NCI-H187 (cell line): ENCODE measurements around the gene ZBTB5.
A peak's percentile ranks its signal among the peaks of the same experiment; 100 is the strongest.

Source experiments
- DNase-seq, 2 experiments: peaks; one replicate each; lab custom pipeline; 2025; lab: John Stamatoyannopoulos, UW

The ZBTB5 gene

GRCh38 chr9:37424204-37424685 is 41.0 kb downstream of the ZBTB5 start:
- no peak for DNase-seq

GRCh38 chr9:37423508-37423907 is 41.7 kb downstream of the ZBTB5 start:
- DNase-seq = no peak

- peak; percentile 11 to 60 for DNase-seq
These were observed 42.8 kb downstream of the ZBTB5 start, which contains the start of gene GRHPR for GRCh38 chr9:37422289-37423104. Gene GRHPR (plus strand): TSS chr9:37422696. CDS start chr9:37422751, 55 bp downstream.

- DNase-seq = no peak
These were observed 43.3 kb downstream of the ZBTB5 start for GRCh38 chr9:37421914-37422288.

- no peak for DNase-seq
These were observed 44.7 kb downstream of the ZBTB5 start for GRCh38 chr9:37420271-37421215.

GRCh38 chr9:37419204-37419603 is 46.0 kb downstream of the ZBTB5 start:
- DNase-seq = no peak

- DNase-seq = no peak
These were observed 47.2 kb downstream of the ZBTB5 start for GRCh38 chr9:37417857-37418618.

GRCh38 chr9:37417252-37417803 is 47.9 kb downstream of the ZBTB5 start:
- DNase-seq = no peak

- peak; percentile 2 to 3 for DNase-seq
These were observed 50.1 kb downstream of the ZBTB5 start for GRCh38 chr9:37415011-37415719.

- DNase-seq = no peak
These were observed 50.7 kb downstream of the ZBTB5 start for GRCh38 chr9:37414503-37414943.

GRCh38 chr9:37413311-37413710 is 51.9 kb downstream of the ZBTB5 start:
- DNase-seq = no peak

GRCh38 chr9:37412431-37413151 is 52.7 kb downstream of the ZBTB5 start:
- no peak for DNase-seq

- DNase-seq = no peak
These were observed 54.1 kb downstream of the ZBTB5 start for GRCh38 chr9:37410969-37411785.

- DNase-seq = no peak
These were observed 54.8 kb downstream of the ZBTB5 start for GRCh38 chr9:37410354-37410861.

- DNase-seq = no peak
These were observed 56.1 kb downstream of the ZBTB5 start for GRCh38 chr9:37408933-37409710.

- DNase-seq = no peak
These were observed 57.8 kb downstream of the ZBTB5 start for GRCh38 chr9:37407468-37407867.

- no peak for DNase-seq
These were observed 58.4 kb downstream of the ZBTB5 start for GRCh38 chr9:37406603-37407401.
